Head of caudate nucleus (tissue), 42 donors: ENCODE measurements around the gene CCN6.
"Not testable (repeated sequence)": the region's sequence is repeated elsewhere in the genome, so short reads cannot be mapped to it uniquely, and the experiment has no call there.

Experiments used
- DNase-seq, 42 donors: peaks; one replicate each; pipeline versions ENCODE4 v3.0.0 to v3.0.0-alpha.2; 2020 to 2021; ENCODE audit warnings: mixed read lengths in 7 of 42
- intact Hi-C: fragments of 100-400 bp; cut with DNase I; formaldehyde crosslinking; loops from one replicate; pipeline ENCODE4 v1.15.0; 2022

CCN6 gene

GRCh38 chr6:112044196-112044595 lies 9.7 kb upstream of the CCN6 start:
- peak in 1 of 42 donors; percentile 44 for DNase-seq
- intact Hi-C loops: loop anchor here (5.0 kb wide), 1 partner anchor 332 kb away; no protein-coding TSS in a partner anchor

GRCh38 chr6:112044856-112045255 lies 9.0 kb upstream of the CCN6 start:
- intact Hi-C loops: loop anchor here (5.0 kb wide), 1 partner anchor 333 kb away; no protein-coding TSS in a partner anchor

GRCh38 chr6:112047523-112047922 lies 6.4 kb upstream of the CCN6 start:
- intact Hi-C loops, DNase-seq: not testable (repeated sequence)

More at GRCh38 chr6:112044856-112045255, 9.0 kb upstream of the CCN6 start:
- DNase-seq: peak in 1 of 42 donors; percentile 11

- intact Hi-C loops: no loop called here
- peak in 5 of 42 donors; percentile 23 to 51 (median 46) for DNase-seq
Observed at GRCh38 chr6:112049026-112049799, 4.7 kb upstream of the CCN6 start.

- no peak for DNase-seq
- intact Hi-C loops: no loop called here
Observed at GRCh38 chr6:112049996-112050395, 3.9 kb upstream of the CCN6 start.

- intact Hi-C loops: no loop called here
Observed at GRCh38 chr6:112050429-112050828, 3.5 kb upstream of the CCN6 start.

GRCh38 chr6:112051251-112051740 lies 2.6 kb upstream of the CCN6 start:
- DNase-seq, intact Hi-C loops: not testable (repeated sequence)

More at GRCh38 chr6:112050429-112050828, 3.5 kb upstream of the CCN6 start:
- no peak for DNase-seq

- intact Hi-C loops: no loop called here
- DNase-seq: no peak
Observed at GRCh38 chr6:112054555-112055190, 769 bp downstream of the CCN6 start.

GRCh38 chr6:112058243-112059032 lies 4.5 kb downstream of the CCN6 start:
- intact Hi-C loops: no loop called here
- no peak for DNase-seq

- no peak for DNase-seq
Observed at GRCh38 chr6:112061605-112062004, 7.7 kb downstream of the CCN6 start.

GRCh38 chr6:112062966-112063365 lies 9.1 kb downstream of the CCN6 start:
- DNase-seq: no peak

More at GRCh38 chr6:112061605-112062004, 7.7 kb downstream of the CCN6 start:
- intact Hi-C loops: no loop called here

GRCh38 chr6:112065426-112065986 lies 11.6 kb downstream of the CCN6 start:
- intact Hi-C loops: no loop called here
- no peak for DNase-seq

More at GRCh38 chr6:112062966-112063365, 9.1 kb downstream of the CCN6 start:
- intact Hi-C loops: no loop called here

- intact Hi-C loops: no loop called here
- DNase-seq: no peak
Observed at GRCh38 chr6:112066606-112067005, 12.7 kb downstream of the CCN6 start.

- no peak for DNase-seq
- intact Hi-C loops: no loop called here
Observed at GRCh38 chr6:112081569-112081968, 27.7 kb downstream of the CCN6 start.

- intact Hi-C loops: no loop called here
- no peak for DNase-seq
Observed at GRCh38 chr6:112085286-112086065, 31.6 kb downstream of the CCN6 start.

GRCh38 chr6:112086744-112087135 lies 32.8 kb downstream of the CCN6 start:
- peak in 4 of 42 donors; percentile 3 to 14 (median 10) for DNase-seq

GRCh38 chr6:112087136-112087911 lies 33.4 kb downstream of the CCN6 start, which contains the start of the genes FAM229B and TUBE1:
Gene FAM229B (plus strand): TSS chr6:112087591. CDS start chr6:112099284, 11,693 bp downstream.
Gene TUBE1 (minus strand): TSS chr6:112087482. CDS start chr6:112087434, 48 bp downstream.
- peak; percentile 86 to 98 (median 94) for DNase-seq
- intact Hi-C loops: no loop called here

More at GRCh38 chr6:112086744-112087135, 32.8 kb downstream of the CCN6 start:
- intact Hi-C loops: no loop called here
